Upper lobe of left lung (tissue), 4 donors: ENCODE measurements around the gene INPP4B.

Experiments
- EP300 ChIP-seq, 4 donors: sonication (generic); formaldehyde crosslinking; IDR thresholded peaks; one replicate each; pipeline ENCODE4 v1.5.1; 2017; ENCODE audit warnings: antibody characterized with exemption in 4 of 4, control low read depth in 2 of 4
- TF ChIP-seq, protein P1 (sequence below), 6 experiments: fragments of 450-650 bp in 4 of 6; fragments of 200-600 bp in 2 of 6; sonication (generic) in 2 of 6; IDR thresholded peaks; one replicate each; pipeline ENCODE4 v1.5.1; 2016 to 2019; ENCODE audit warnings: antibody characterized with exemption in 6 of 6

DNA sequence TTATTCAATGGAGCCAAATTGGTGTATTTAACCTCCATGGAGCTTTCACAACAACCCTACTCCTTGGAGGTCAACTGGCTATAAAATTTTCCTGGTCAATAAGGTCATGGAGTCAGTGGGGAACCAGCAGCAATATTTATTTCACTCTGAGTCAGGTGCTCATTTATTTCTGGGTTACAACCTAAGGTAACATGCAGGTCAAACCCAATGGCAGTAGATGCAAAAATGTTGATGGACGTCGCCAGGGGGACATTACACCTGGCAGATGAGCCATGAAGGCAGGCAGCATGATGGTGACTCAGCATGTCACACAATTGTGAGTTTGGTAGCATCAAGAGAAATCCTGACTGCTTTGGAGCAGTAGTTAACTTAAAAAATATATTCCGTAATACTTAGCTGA is 695.6 kb downstream of the INPP4B start:
- TF ChIP-seq EP300 (IDR thresholded peaks at IDR 0.05), result no peak
- TF ChIP-seq, protein P1, sequence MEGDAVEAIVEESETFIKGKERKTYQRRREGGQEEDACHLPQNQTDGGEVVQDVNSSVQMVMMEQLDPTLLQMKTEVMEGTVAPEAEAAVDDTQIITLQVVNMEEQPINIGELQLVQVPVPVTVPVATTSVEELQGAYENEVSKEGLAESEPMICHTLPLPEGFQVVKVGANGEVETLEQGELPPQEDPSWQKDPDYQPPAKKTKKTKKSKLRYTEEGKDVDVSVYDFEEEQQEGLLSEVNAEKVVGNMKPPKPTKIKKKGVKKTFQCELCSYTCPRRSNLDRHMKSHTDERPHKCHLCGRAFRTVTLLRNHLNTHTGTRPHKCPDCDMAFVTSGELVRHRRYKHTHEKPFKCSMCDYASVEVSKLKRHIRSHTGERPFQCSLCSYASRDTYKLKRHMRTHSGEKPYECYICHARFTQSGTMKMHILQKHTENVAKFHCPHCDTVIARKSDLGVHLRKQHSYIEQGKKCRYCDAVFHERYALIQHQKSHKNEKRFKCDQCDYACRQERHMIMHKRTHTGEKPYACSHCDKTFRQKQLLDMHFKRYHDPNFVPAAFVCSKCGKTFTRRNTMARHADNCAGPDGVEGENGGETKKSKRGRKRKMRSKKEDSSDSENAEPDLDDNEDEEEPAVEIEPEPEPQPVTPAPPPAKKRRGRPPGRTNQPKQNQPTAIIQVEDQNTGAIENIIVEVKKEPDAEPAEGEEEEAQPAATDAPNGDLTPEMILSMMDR (IDR thresholded peaks at IDR 0.05), result no peak
